GM12891 (cell line): ENCODE data around the gene ADAMTS10.
"Not testable (repeated sequence)": the region's sequence is repeated elsewhere in the genome, so short reads cannot be mapped to it uniquely, and the experiment has no call there.

ENCODE experiments used
- DNase-seq: peaks from one replicate; pipeline ENCODE4 v3.0.0; 2011; ENCODE audit warnings: low spot score; ENCODE audit not compliant: insufficient read length
- FAIRE-seq: peaks from 2 replicates; lab custom pipeline; 2011; peaks lifted over from hg19 to GRCh38; lab: Jason Lieb, UNC
- PAX5 ChIP-seq: IDR thresholded peaks from 2 replicates; pipeline ENCODE4 v1.6.1; 2011; ENCODE audit warnings: low read length, moderate library complexity, mild to moderate bottlenecking; ENCODE audit not compliant: insufficient read depth, severe bottlenecking
- POLR2A ChIP-seq: IDR thresholded peaks from 2 replicates; pipeline ENCODE4 v1.6.1; 2011; ENCODE audit warnings: low read depth, low read length, control low read depth
- POLR2AphosphoS5 ChIP-seq: IDR thresholded peaks from 2 replicates; pipeline ENCODE4 v1.6.1; 2011; ENCODE audit warnings: low read depth, low read length, control low read depth
- POU2F2 ChIP-seq: IDR thresholded peaks from 2 replicates; pipeline ENCODE4 v1.6.1; 2011; ENCODE audit warnings: low read depth, mild to moderate bottlenecking, control low read depth, low read length, moderate library complexity
- SPI1 ChIP-seq: IDR thresholded peaks from 2 replicates; pipeline ENCODE4 v1.6.1; 2011; ENCODE audit warnings: low read depth, low read length, control low read depth
- TAF1 ChIP-seq: IDR thresholded peaks from 2 replicates; pipeline ENCODE4 v1.6.1; 2011; ENCODE audit warnings: low read depth, low read length, control low read depth

The ADAMTS10 gene

GRCh38 chr19:8629184-8629583, 18.7 kb upstream of the ADAMTS10 start:
- FAIRE-seq = no peak

GRCh38 chr19:8626842-8627241, 16.3 kb upstream of the ADAMTS10 start:
- DNase-seq (no peak), FAIRE-seq (no peak)
- TF ChIP-seq SPI1 (no peak), TAF1 (no peak), PAX5 (no peak), POLR2A (no peak), POLR2AphosphoS5 (no peak)

More at GRCh38 chr19:8629184-8629583, 18.7 kb upstream of the ADAMTS10 start:
- no peak for DNase-seq
- TF ChIP-seq SPI1 (no peak), POU2F2 (no peak), POLR2AphosphoS5 (no peak), POLR2A (no peak), PAX5 (no peak), TAF1 (no peak)

- not testable (repeated sequence) for DNase-seq
Measured at GRCh38 chr19:8622886-8623285, 12.4 kb upstream of the ADAMTS10 start.

GRCh38 chr19:8618751-8619150, 8.2 kb upstream of the ADAMTS10 start:
- DNase-seq (no peak), FAIRE-seq (no peak)
- no peak for TF ChIP-seq SPI1
- TF ChIP-seq POLR2AphosphoS5 = no peak
- TF ChIP-seq PAX5 = no peak
- TF ChIP-seq TAF1 = no peak
- TF ChIP-seq POLR2A = no peak
- no peak for TF ChIP-seq POU2F2

More at GRCh38 chr19:8622886-8623285, 12.4 kb upstream of the ADAMTS10 start:
- FAIRE-seq = not testable (repeated sequence)

GRCh38 chr19:8617984-8618383, 7.5 kb upstream of the ADAMTS10 start:
- FAIRE-seq = no peak
- no peak for DNase-seq
- TF ChIP-seq SPI1 (no peak), POLR2A (no peak), TAF1 (no peak), PAX5 (no peak), POU2F2 (no peak), POLR2AphosphoS5 (no peak)

GRCh38 chr19:8617325-8617724, 6.8 kb upstream of the ADAMTS10 start:
- not testable (repeated sequence) for DNase-seq, FAIRE-seq

GRCh38 chr19:8616861-8617260, 6.3 kb upstream of the ADAMTS10 start:
- DNase-seq (no peak), FAIRE-seq (no peak)
- TF ChIP-seq POLR2AphosphoS5 (no peak), TAF1 (no peak), POU2F2 (no peak)

GRCh38 chr19:8615813-8616596, 5.5 kb upstream of the ADAMTS10 start:
- DNase-seq (no peak), FAIRE-seq (no peak)
- TF ChIP-seq SPI1 (0 out of 2 replicates have a peak, but pooled peaks have one; percentile 5), PAX5 (no peak)

GRCh38 chr19:8615024-8615423, 4.5 kb upstream of the ADAMTS10 start:
- no peak for FAIRE-seq
- DNase-seq = no peak
- TF ChIP-seq POLR2AphosphoS5 (no peak), PAX5 (no peak), TAF1 (no peak), POLR2A (no peak), SPI1 (no peak), POU2F2 (no peak)

- no peak for DNase-seq
- no peak for TF ChIP-seq TAF1
- TF ChIP-seq SPI1 = no peak
- no peak for TF ChIP-seq POLR2A
- no peak for FAIRE-seq
Measured at GRCh38 chr19:8614455-8614854, 3.9 kb upstream of the ADAMTS10 start.

- no peak for DNase-seq
- no peak for FAIRE-seq
- no peak for TF ChIP-seq TAF1
Measured at GRCh38 chr19:8612807-8613171, 2.3 kb upstream of the ADAMTS10 start.
